CD4-positive, alpha-beta T cell treated with Interleukin-17A for 1 hour (primary cell): ENCODE measurements around the gene IFT122.

ENCODE experiments used
- DNase-seq: peaks from one replicate; pipeline ENCODE4 v3.0.0-alpha.2; 2020

Gene IFT122

DNA sequence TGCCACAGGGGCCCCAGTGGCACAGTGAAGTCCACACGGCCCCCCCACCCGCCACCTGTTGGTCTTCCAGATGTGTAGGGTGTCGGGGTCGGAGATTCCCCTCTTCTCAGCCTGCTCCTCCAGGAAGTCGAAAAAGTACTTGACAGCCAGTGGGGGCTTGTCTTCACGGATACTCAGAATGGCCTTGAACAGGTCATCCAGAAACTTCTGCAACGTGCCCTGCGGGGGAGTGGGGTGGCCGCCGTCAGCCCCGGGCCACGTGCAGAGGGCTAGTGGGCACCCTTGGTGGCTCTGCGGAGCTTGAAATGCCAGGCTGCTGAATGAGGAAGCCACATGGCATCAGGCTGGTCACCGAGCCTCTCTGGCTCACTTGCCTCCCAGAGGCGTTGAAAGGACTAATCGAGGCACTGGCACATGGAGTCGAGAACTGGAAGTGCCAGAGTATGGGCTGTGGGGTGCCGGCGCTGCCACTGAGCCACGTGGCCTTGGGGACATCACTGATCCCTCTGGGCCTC, 119.6 kb downstream of the IFT122 start:
- DNase-seq = no peak

DNA sequence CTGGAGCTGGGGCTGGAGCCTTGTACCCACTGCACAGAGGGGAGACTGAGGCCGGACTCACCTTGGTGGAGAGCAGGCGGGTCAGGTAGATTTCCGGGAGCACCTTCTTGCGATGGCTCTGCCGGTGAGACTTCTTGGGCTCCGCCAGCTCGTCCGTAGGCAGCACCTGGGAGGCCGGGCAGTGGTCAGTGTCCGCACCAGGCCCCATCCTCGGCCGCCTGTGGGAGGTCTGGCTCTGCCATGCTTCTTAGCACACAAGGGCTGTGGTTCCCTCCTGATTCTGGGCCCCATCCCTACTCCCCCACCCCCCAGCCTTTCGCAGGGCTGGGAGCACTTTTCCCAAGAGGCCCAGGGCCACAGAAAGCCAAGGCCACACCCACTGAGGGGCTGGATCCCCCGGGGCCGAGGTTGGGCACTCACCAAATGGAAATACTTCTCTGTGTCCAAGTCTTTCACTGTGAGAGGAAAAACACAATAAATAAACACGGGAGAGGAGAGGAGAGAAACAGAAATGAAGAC, 120.3 kb downstream of the IFT122 start:
- DNase-seq = no peak

GRCh38 chr3:129560911-129561594, 121.0 kb downstream of the IFT122 start:
- DNase-seq = no peak

DNA sequence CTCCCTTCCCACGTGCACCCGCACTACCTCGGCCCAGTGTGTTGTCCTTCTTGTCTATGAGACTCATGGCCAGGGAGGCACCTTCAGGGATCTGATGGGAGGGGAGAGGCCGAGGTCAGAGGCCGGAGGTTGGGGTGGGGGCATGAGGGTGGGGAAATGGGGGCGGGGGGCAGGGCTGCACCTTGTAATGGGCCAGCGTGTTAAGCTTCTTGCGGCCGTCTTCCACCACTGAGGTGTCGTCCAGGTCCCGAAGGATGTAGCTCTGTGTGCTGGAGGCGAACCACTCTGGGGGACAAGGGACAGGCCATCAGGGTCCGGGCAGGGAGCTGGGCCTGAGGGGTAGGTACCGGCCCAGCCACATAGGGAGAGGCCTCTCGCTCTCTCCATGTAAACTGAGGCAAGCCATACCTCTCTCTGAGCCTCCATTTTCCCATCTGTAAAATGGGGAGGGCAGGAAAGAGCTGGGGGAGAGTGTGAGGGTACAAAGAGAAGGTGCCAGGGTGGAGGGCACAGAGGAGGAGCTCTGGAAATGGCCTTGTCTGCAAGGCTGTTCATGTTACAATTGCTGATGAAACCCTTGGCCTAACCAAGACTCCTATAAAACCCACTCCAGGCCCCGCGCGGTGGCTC, 121.7 kb downstream of the IFT122 start:
- no peak for DNase-seq

- no peak for DNase-seq
These were observed 122.8 kb downstream of the IFT122 start for GRCh38 chr3:129562803-129563202.

DNA sequence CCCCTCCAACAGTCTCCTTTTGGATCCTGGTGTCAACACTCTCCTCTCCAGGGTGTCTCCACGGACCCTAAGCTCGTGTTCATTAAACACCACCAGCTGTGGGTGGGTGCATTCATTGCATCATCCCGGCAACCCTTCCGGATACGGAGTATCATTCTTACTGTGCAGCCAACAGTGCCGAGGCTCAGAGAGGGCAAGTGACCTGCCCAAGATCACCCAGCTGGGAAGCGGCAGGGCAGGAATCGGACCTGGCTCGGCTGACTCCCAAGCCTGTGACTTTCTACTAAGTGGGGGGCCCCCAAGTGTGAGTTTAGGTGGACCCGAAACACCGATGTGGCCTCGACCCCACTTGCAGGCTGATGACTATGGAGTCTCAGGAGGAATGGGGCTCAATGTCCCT, 123.3 kb downstream of the IFT122 start:
- DNase-seq = no peak

DNA sequence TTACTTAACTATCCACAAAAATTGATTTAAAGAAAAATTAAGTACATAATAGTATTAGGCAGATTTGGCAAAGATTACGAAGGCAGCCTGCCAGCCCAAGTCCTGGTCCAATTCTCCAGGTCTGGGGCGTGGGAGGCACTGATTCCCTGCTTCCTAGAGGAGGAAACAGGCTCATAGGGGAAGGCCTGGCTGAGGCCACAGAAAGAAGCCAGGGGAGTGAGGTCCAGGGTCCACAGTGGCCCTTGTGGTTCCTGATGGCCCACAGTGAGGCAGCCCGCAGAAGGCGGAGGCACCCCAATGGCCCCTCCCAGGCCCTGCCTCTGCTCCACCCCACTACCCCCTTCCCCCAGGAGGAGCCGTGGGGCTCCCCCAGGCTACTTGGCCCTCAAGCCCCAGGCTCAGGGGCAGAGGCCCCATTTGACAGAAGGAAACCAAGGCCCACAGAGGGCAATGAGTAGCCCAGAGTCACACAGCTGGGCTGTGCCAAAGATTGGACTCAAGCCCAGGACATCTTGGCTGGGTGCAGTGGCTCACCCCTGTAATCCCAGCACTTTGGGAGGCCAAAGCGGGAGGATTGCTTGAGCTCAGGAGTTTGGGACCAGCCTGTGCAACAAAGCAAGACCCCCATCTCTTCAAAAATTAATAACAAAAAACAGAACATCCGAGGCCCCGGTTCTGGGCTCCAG, 124.0 kb downstream of the IFT122 start:
- DNase-seq = no peak

GRCh38 chr3:129564981-129565644, 125.1 kb downstream of the IFT122 start:
- no peak for DNase-seq

DNA sequence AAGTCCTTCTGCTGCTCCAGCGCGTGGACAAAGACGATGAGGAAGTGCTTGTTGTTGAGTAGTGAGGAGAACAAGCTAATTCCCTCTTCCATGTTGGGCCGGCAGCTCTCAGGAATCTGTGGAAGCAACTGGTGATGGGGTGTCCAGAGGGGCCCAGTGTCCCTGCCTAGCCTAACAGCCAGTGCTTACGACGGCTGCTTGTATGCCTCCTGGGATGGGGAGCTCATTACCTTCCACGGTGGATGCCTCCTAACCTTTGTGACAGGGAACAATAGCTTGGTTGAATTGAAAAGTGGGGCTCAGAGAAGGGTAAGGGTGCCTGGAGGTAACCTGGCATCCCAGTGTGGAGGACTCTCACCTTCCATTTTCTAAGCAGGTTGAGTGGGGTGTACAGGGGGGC, 125.9 kb downstream of the IFT122 start:
- DNase-seq = no peak

GRCh38 chr3:129567176-129567705, 127.2 kb downstream of the IFT122 start:
- no peak for DNase-seq

DNA sequence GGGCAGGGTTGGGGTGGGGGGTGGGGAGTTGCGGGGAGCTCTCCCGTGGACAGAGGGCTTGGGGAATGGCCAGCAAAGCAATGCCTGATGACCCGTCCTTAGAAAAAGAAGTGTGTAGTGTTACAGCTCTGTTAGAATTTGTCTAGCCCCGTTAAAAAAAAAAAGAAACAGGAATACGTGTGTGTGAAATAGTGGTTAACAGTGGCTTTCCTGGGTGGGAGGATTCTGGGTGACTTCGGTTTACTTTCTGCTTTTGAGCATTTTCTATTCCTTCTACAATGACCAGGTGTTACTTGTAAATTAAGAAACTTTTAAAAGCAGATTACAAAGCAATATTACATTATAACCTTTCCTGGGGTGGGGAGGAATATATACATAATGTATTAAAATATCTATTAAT, 127.9 kb downstream of the IFT122 start:
- DNase-seq = peak; percentile 10

DNA sequence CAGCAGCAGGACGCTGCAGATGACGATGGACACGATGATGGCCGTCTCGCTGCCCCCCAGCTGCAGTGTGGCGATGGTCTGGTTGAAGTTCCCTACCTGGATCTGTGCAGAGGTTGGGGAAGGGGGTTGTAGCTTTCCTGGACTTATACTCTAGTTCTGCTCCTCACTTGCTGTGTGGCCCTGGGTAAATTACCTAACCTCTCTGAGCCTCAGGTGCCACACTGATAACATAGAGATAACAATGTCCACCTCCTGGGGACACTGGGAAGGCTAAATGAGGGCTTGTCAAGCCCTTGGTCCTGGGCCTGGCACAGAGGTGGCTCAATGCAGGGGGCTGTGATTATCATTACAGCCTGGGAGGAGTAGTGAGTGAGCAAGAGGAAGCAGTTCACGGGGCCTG, 129.8 kb downstream of the IFT122 start:
- no peak for DNase-seq
